Fibroblast of villous mesenchyme (primary cell): Measurements from ENCODE around the gene S1PR4. TPM values are rescaled to one million over a fixed set of nuclear protein-coding genes. Genes with fewer than 3 reads are reported as not detected.
A peak's percentile ranks its signal among the peaks of the same experiment; 100 is the strongest.

Experiments
- DNase-seq: peaks from one replicate; pipeline ENCODE4 v3.0.0-alpha.2; 2010; ENCODE audit warnings: low read depth
- H3K4me3 ChIP-seq: 2 replicates; pipeline ENCODE4 v1.5.1; 2011; ENCODE audit warnings: low read depth, mild to moderate bottlenecking, low read length
- total RNA-seq: library from RNA; depleted of rRNA; stranded (reverse); fragments of >200 nt; gene quantifications from 2 replicates; pipeline ENCODE4 v1.2.3, GENCODE V29; 2012
- TF ChIP-seq, protein P1 (sequence below): IDR thresholded peaks from 2 replicates; pipeline ENCODE4 v1.5.1; 2012; ENCODE audit warnings: low read depth, mild to moderate bottlenecking, low read length; ENCODE audit not compliant: insufficient read depth

Gene S1PR4, protein sequence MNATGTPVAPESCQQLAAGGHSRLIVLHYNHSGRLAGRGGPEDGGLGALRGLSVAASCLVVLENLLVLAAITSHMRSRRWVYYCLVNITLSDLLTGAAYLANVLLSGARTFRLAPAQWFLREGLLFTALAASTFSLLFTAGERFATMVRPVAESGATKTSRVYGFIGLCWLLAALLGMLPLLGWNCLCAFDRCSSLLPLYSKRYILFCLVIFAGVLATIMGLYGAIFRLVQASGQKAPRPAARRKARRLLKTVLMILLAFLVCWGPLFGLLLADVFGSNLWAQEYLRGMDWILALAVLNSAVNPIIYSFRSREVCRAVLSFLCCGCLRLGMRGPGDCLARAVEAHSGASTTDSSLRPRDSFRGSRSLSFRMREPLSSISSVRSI
- not detected in 2 replicates for total RNA-seq

DNA sequence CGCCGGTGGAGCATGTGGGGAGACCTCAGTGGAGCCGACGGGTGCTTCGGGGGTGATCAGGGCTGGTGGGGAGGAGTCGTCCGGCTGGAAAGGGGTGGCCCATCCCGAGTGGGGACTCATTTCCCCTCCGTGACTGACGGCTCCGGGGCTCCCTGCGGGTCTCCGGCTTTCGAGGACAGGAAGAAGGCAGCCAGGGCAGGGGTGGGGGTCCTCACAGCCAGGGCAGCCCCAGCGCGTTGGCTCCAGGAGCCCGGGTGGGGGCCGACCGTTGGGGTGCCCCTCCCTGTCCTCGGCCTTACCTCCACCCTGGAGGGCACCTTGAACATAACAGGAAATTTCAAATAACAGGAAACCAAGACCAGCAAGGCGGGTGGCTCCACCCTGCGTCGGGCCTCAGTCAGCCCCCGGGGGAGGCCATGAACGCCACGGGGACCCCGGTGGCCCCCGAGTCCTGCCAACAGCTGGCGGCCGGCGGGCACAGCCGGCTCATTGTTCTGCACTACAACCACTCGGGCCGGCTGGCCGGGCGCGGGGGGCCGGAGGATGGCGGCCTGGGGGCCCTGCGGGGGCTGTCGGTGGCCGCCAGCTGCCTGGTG is at the start of gene S1PR4:
Gene S1PR4, plus strand, starts transcription at position 393 of the 596 bp plus-strand sequence. Its CDS starts 24 bp downstream, at position 417.
- no peak for DNase-seq
- TF ChIP-seq, protein P1, sequence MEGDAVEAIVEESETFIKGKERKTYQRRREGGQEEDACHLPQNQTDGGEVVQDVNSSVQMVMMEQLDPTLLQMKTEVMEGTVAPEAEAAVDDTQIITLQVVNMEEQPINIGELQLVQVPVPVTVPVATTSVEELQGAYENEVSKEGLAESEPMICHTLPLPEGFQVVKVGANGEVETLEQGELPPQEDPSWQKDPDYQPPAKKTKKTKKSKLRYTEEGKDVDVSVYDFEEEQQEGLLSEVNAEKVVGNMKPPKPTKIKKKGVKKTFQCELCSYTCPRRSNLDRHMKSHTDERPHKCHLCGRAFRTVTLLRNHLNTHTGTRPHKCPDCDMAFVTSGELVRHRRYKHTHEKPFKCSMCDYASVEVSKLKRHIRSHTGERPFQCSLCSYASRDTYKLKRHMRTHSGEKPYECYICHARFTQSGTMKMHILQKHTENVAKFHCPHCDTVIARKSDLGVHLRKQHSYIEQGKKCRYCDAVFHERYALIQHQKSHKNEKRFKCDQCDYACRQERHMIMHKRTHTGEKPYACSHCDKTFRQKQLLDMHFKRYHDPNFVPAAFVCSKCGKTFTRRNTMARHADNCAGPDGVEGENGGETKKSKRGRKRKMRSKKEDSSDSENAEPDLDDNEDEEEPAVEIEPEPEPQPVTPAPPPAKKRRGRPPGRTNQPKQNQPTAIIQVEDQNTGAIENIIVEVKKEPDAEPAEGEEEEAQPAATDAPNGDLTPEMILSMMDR, result no peak
- H3K4me3 ChIP-seq, result no peak within 1 kb of the TSS

GRCh38 chr19:3129112-3129511 is 49.5 kb upstream of the S1PR4 start:
- H3K4me3 ChIP-seq, result no peak overlapping the region
- TF ChIP-seq, protein P1, result peak; percentile 55
- peak; percentile 75 for DNase-seq

DNA sequence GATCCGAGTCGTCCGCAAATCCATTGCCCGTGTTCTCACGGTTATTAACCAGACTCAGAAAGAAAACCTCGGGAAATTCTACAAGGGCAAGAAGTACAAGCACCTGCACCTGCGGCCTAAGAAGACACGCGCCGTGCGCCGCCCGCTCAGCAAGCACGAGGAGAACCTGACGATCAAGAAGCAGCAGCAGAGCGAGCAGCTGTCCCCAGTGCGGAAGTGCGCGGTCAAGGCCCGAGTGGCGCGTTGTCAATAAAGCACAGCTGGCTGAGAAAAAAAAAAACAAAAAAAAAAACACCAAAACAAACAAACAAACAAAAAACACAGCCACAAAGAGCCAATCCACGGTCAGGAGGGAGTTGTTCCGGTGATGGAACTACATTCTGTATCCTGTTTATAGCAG is 47.4 kb upstream of the S1PR4 start:
- DNase-seq, result no peak
- no peak overlapping the region for H3K4me3 ChIP-seq
- TF ChIP-seq, protein P1, result no peak

GRCh38 chr19:3132971-3133792 is 45.4 kb upstream of the S1PR4 start:
- no peak overlapping the region for H3K4me3 ChIP-seq
- TF ChIP-seq, protein P1, result no peak

GRCh38 chr19:3133793-3134116 is 44.8 kb upstream of the S1PR4 start:
- TF ChIP-seq, protein P1, result no peak
- no peak overlapping the region for H3K4me3 ChIP-seq
- DNase-seq, result no peak

More at GRCh38 chr19:3132971-3133792, 45.4 kb upstream of the S1PR4 start:
- DNase-seq, result peak; percentile 53

DNA sequence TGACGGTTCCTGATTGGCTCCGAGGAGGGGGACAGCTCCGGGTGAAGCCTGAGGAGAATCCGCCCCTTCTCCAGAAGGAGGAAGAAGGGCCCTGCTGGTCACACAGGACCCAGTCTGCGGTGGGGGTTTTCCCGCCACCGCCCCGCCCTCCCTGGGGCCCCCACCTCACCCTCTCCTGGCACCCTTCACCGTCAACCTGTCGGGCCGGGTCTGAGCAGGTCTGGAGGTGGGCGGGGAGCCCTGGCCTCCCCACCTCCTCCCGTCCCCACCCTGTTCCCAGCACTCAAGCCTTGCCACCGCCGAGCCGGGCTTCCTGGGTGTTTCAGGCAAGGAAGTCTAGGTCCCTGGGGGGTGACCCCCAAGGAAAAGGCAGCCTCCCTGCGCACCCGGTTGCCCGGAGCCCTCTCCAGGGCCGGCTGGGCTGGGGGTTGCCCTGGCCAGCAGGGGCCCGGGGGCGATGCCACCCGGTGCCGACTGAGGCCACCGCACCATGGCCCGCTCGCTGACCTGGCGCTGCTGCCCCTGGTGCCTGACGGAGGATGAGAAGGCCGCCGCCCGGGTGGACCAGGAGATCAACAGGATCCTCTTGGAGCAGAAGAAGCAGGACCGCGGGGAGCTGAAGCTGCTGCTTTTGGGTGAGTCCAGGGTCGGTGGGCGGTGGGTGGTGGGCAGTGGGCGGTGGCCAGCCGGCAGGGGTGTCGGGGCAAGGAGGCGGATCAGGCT is 42.4 kb upstream of the S1PR4 start, which contains the start of gene GNA15:
Gene GNA15, plus strand, starts transcription at position 73 of the 723 bp plus-strand sequence. Its CDS starts 418 bp downstream, at position 491.
- no peak for DNase-seq
- H3K4me3 ChIP-seq, result no peak within 1 kb of the TSS
- TF ChIP-seq, protein P1, result no peak
